Esophagus (tissue), 2 donors: ENCODE measurements around the gene MAP1B. TPM values are rescaled to one million over a fixed set of nuclear protein-coding genes. Genes with fewer than 3 reads are reported as not detected.

Experiments
- H3K27ac ChIP-seq, 2 donors: one replicate each; pipeline ENCODE4 v1.5.1; 2013; ENCODE audit warnings: low read depth in 2 of 2, mild to moderate bottlenecking in 2 of 2, inconsistent platforms in 1 of 2, low read length in 1 of 2, moderate library complexity in 1 of 2
- H3K27me3 ChIP-seq, 2 donors: one replicate each; pipeline ENCODE4 v1.6.1; 2013; ENCODE audit warnings: low read length in 2 of 2, control low read depth in 1 of 2, mild to moderate bottlenecking in 1 of 2; ENCODE audit not compliant: insufficient read depth in 2 of 2, control insufficient read depth in 1 of 2
- H3K36me3 ChIP-seq, 2 donors: one replicate each; pipeline ENCODE4 v1.6.1; 2013; ENCODE audit warnings: low read length in 1 of 2; ENCODE audit not compliant: control insufficient read depth in 2 of 2, insufficient read depth in 2 of 2
- H3K4me1 ChIP-seq, 2 donors: one replicate each; pipeline ENCODE4 v1.6.1; 2013; ENCODE audit warnings: low read length in 1 of 2; ENCODE audit not compliant: control insufficient read depth in 2 of 2, insufficient read depth in 2 of 2
- H3K4me3 ChIP-seq, 2 donors: one replicate each; pipeline ENCODE4 v1.5.1; 2013; ENCODE audit warnings: low read length in 2 of 2, mild to moderate bottlenecking in 2 of 2, low read depth in 1 of 2, moderate library complexity in 1 of 2
- H3K9me3 ChIP-seq, 2 donors: one replicate each; pipeline ENCODE4 v1.6.1; 2013; ENCODE audit warnings: mild to moderate bottlenecking in 2 of 2, low read depth in 1 of 2, low read length in 1 of 2, moderate library complexity in 1 of 2; ENCODE audit not compliant: control insufficient read depth in 2 of 2, insufficient read depth in 1 of 2
- WGBS, 2 donors: extraction: QIAGEN DNeasy Blood & Tissue Kit; methylation state at CpG; one replicate each; pipeline ENCODE4 v1.1.7; 2013; 5-methylcytosine and 5-hydroxymethylcytosine counted together
- polyA plus RNA-seq, 2 donors: library from polyadenylated mRNA; stranded (reverse); fragments of 200-250 nt; gene quantifications; one replicate each; pipeline ENCODE4 v1.2.3, GENCODE V29; 2013
- donor health status: healthy with polysubstance abuse.
- donor health status: Bipolar disorder and iron deficiency.

MAP1B gene
- 1 to 10 TPM; 1.8 to 2.5 TPM for polyA plus RNA-seq

DNA sequence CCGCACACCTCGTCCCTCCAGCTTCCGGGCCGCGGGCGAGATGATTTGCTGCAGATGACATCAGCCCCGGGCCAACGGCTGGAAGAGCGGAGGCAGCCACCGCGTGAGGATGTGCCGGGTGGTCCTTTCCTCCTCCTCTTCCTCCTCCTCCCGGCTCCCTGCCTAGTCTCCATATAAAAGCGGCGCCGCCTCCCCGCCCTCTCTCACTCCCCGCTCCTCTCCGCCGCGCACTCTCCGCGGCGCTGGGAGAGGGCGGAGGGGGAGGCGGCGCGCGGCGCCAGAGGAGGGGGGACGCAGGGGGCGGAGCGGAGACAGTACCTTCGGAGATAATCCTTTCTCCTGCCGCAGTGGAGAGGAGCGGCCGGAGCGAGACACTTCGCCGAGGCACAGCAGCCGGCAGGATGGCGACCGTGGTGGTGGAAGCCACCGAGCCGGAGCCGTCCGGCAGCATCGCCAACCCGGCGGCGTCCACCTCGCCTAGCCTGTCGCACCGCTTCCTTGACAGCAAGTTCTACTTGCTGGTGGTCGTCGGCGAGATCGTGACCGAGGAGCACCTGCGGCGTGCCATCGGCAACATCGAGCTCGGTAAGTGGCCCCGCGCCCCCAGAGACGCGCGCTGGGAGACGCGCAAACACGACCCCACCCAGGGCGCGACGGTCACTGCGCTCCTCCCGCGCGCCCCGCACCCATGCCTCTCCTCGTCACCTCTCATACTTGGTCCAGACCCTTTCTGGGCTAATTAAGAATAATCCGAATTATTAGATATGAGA is at the start of gene MAP1B:
MAP1B (plus strand) TSS at position 345 of the 770 bp plus-strand sequence; CDS start at position 402, 57 bp downstream.
- WGBS, 2 donors, result 0 to 1% methylated on average over 51 to 82 of the region's 82 CpGs
- H3K27me3 ChIP-seq, result peaks cover 5 to 14% of the 10 kb centered on the region in 2 donors
- no peaks in the 10 kb centered on the region for H3K36me3 ChIP-seq
- peak within 1 kb of the TSS; percentile 40 to 73 for H3K27ac ChIP-seq
- H3K4me1 ChIP-seq, result peaks cover 7 to 9% of the 10 kb centered on the region in 2 donors
- peak within 1 kb of the TSS; percentile 43 to 67 for H3K4me3 ChIP-seq
- H3K9me3 ChIP-seq, result no peaks in the 10 kb centered on the region

DNA sequence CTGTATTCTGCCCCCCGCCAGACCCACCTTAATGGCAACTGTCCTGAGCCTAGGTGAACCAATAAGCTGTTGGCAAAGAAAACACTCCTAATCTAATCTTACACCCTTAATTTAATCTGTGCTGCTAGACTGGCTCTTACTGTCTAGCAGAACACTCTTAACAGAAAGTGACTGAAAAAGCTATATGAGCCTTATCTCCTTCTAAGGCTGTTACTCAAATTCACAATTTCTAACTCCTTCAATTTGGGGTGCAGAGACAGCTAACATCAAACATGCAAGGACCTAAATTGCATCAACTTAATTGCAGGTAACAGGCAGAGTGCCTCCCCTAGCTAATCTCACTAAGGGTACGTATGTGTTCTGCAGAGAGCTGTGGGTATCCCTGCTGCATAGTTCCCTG is 49.5 kb upstream of the MAP1B start:
- Histone ChIP-seq H3K36me3 (no peaks in the 10 kb centered on the region), H3K4me1 (peaks cover 0 to 2% of the 10 kb centered on the region in 2 donors), H3K4me3 (no peak overlapping the region), H3K27ac (no peak overlapping the region), H3K27me3 (no peaks in the 10 kb centered on the region), H3K9me3 (no peaks in the 10 kb centered on the region)
- WGBS, 2 donors, result 78 to 91% methylated on average over 2 of the region's 2 CpGs

DNA sequence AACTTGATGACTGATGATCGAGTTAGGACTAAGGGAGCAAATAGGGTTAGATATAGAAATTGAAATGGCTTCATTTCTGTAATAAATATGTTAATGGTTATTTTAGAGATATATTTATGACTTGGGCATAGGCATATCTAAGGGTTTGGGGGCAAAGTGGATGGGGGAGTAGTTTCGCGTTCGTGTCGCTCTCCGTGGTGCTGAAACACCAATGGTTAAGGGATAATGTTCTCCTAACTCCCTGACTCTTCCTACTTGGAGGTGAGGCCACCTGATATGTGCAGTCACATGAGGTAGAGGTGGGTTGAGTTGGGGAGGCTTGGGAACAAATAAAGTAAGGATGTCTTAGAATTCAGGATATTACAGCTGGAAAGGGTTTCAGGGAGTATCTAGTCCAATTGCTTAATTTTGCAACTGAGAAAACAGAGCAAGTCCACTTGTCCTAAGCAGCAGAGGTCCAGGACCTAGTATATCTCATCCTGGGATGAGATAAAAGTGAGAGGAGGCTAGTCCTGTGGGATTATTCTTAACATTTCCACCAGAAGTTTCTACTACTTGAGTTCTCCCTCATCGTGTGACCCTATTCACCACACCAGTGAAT is 44.0 kb upstream of the MAP1B start:
- Histone ChIP-seq H3K4me3 (no peak overlapping the region), H3K4me1 (no peaks in the 10 kb centered on the region), H3K27ac (no peak overlapping the region), H3K36me3 (no peaks in the 10 kb centered on the region), H3K27me3 (no peaks in the 10 kb centered on the region), H3K9me3 (no peaks in the 10 kb centered on the region)
- whole genome bisulfite sequencing, 2 donors, result 27 to 33% methylated on average over 7 of the region's 7 CpGs

DNA sequence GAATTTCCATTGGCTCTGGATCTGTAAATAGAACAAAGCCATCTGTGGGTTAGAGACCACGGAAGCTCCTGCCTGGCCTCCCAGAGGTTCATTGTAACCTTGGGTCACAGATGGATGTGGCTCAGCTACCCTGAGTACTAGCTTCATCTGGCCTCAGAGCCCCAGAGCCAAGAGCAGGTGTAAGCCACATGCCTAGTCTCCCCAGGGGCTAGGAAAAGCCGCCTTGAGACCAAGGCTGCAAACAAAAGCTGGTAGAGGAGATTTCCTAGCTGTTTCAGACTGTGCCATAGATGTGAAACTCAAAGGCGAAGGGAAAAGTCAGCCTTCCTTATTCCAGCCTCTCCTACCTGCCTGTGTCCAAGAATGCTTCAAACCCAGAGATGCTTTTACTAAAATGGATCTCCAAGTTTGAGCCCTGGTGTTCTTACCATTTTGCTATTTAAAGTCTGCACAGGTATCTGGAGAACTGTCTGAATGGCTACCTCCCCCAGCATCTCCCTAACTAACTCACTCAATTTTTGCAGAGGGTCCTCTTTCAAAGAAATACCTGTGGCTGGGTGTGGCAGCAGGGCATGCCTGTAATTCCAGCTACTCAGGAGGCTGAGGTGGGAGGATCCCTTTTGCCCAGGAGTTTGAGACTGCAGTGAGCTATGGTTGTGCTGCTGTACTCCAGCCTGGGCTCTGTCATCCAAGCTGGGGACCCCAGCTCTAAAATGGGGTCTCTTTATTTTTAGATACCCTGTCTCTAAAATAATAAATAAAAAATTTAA is 42.3 kb upstream of the MAP1B start:
- Histone ChIP-seq H3K36me3 (no peaks in the 10 kb centered on the region), H3K9me3 (no peaks in the 10 kb centered on the region), H3K27ac (no peak overlapping the region), H3K4me1 (no peaks in the 10 kb centered on the region), H3K4me3 (no peak overlapping the region), H3K27me3 (no peaks in the 10 kb centered on the region)
- WGBS, 2 donors, result 67 to 69% methylated on average over 3 of the region's 3 CpGs

DNA sequence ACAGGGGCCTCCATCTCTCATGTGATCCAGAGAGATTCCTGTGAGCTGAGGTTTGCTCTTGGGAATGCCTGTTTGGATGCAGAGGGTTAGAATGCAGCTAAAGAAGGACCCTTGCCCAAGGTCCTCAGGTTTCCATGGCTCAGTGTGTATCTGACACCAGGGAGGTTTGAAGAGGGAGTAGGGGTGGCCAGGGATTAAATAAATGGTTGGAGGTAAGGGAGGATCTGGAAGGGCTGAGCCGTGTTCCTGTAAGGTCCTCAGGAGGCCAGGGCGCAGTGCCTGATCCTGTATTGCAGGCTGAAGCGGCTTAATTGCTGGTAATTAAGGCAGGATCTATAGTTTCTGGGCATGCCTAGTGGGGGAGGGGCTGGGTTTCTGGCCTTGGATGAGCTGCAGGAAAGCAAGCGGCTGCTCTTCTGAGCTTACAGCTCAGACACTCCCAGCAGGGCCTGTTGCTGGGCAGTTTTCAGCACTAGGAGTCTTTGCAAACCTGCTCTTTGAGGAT is 41.5 kb upstream of the MAP1B start:
- Histone ChIP-seq H3K36me3 (no peaks in the 10 kb centered on the region), H3K27me3 (no peaks in the 10 kb centered on the region), H3K4me3 (no peak overlapping the region), H3K4me1 (no peaks in the 10 kb centered on the region), H3K9me3 (no peaks in the 10 kb centered on the region), H3K27ac (no peak overlapping the region)
- 44 to 62% methylated on average over 4 of the region's 4 CpGs for WGBS, 2 donors

DNA sequence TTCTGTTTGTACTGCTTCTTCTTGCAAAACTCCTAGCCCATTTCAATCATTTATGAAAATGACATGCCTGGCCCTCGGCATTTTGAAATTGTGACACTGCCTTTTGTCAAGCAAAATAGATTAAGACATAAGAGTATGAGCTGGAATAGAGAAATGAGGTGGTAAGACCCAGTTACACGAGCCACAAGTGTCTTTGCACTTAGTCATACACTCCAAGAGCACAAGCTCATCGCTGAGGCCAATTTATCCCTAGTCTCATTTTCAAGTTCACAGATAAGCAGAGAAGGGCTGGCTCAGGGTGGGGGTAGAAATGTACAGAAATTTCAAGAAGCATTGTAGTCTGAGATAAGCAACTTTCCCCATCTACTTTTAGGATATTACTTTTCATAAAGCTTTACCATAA is 40.6 kb upstream of the MAP1B start:
- no peaks in the 10 kb centered on the region for H3K27me3 ChIP-seq
- H3K27ac ChIP-seq, result no peak overlapping the region
- no peaks in the 10 kb centered on the region for H3K9me3 ChIP-seq
- no peaks in the 10 kb centered on the region for H3K36me3 ChIP-seq
- H3K4me1 ChIP-seq, result no peaks in the 10 kb centered on the region
- WGBS, 2 donors, result 53 to 58% methylated on average over 3 of the region's 3 CpGs
- H3K4me3 ChIP-seq, result no peak overlapping the region

DNA sequence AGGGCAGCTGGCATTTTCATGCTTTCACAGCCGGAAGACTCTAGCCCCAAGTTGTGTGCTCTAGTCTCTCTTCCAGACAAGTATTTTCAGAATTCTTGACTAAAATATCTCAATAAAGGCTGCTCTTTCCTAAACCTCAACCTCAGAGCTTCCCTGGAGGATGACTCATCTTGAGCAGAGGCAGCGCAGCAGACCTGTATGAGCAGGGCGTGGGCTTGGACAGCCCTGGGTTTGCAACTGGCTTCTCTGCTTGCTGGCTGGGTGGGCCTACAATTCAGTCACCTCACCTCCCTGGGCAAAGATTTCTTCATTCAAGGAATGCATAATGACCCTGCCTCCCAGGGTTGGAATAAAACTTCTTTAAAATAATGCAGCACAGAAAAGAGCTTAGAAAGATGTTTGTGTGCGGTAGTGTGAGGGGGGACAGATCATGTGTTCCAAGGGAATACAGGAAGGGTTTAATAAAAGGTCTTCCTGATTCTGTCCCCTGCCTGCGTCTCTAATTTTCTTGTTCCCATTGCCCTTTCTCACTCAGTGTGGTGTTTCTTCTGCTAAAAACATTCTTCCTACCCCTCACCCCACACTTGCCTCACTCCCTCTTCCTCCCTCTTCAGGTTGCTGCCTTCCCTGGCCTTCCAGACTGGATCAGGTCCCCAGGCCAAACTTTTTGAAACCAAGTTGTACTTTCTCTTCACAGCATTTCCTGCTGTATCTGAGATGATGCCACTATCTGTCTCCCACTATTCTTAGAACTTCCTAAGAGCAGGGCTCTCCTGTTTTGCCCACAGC is 39.4 kb upstream of the MAP1B start:
- H3K27me3 ChIP-seq, result no peaks in the 10 kb centered on the region
- no peak overlapping the region for H3K4me3 ChIP-seq
- WGBS, 2 donors, result 56 to 70% methylated on average over 5 of the region's 5 CpGs
- H3K36me3 ChIP-seq, result no peaks in the 10 kb centered on the region
- H3K4me1 ChIP-seq, result no peaks in the 10 kb centered on the region
- no peaks in the 10 kb centered on the region for H3K9me3 ChIP-seq
- H3K27ac ChIP-seq, result no peak overlapping the region

DNA sequence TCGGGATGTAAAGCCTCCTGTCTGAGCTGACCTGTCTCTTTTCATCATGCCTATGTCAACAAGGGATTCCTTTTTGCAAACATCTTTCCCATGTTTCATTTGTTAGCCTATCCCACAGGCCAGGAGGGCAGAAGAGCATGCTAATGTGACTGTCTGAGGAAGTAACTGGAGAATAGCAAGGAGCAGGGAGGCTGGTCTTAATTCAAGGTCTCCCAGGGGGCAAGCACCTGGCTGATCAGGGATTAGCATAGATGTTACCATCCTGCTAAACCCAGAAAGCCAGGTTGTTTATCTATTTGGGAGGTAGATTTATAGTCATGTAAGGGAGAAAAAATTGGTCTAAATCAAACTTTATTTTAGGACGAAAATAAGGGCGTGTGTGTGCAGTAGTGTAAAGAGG is 36.7 kb upstream of the MAP1B start:
- Histone ChIP-seq H3K9me3 (no peaks in the 10 kb centered on the region), H3K4me3 (no peak overlapping the region), H3K36me3 (no peaks in the 10 kb centered on the region), H3K4me1 (no peaks in the 10 kb centered on the region), H3K27ac (no peak overlapping the region), H3K27me3 (no peaks in the 10 kb centered on the region)
- 59% methylated on average over 3 of the region's 3 CpGs for WGBS, 2 donors

DNA sequence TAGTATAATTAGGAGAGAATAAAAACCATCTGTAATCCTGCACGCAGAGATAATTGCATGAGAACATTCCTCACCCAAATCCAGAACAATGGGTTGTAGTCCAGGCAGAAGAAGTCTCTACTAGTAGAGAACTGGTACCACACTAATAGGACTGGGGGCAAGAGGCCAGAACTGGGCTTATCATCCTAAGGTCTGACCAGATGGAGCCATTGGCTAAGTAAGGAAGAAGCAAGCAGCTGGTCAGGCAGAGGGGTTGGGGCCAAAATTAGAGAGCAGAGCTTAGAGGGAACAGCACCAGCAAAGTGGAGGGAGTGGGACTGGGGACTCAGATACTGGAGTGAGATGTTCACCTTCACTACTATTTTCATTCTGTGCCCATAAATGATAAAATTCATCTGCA is 35.4 kb upstream of the MAP1B start:
- Histone ChIP-seq H3K4me1 (no peaks in the 10 kb centered on the region), H3K27me3 (no peaks in the 10 kb centered on the region), H3K27ac (no peak overlapping the region), H3K36me3 (no peaks in the 10 kb centered on the region), H3K9me3 (no peaks in the 10 kb centered on the region), H3K4me3 (no peak overlapping the region)
- 88 to 100% methylated on average over 1 of the region's 1 CpG for WGBS, 2 donors
